T-helper 17 cell (primary cell): ENCODE results near the gene RHBDL1. TPM values are rescaled to one million over a fixed set of nuclear protein-coding genes. Genes with fewer than 3 reads are reported as not detected.
A peak's percentile ranks its signal among the peaks of the same experiment; 100 is the strongest.

Experiments used
- ATAC-seq: fragments of 150-1000 bp; cut with Tn5 transposase; 2 replicates; pipeline ENCODE4 v1.10.0; 2021; ENCODE audit warnings: mild to moderate bottlenecking, moderate library complexity
- DNase-seq, 3 donors: peaks; one replicate each; pipeline versions ENCODE4 v3.0.0 to v3.0.0-alpha.2; 2020 to 2021
- H3K9me3 ChIP-seq: one replicate; pipeline ENCODE4 v1.7.0; 2013; ENCODE audit warnings: low read length, mild to moderate bottlenecking; ENCODE audit not compliant: control insufficient read depth, poor library complexity, severe bottlenecking
- H3K27ac Mint-ChIP-seq: one replicate; pipeline ENCODE4 v1.8.0; 2022; ENCODE audit warnings: mild to moderate bottlenecking, moderate library complexity, mixed read lengths
- H3K27me3 Mint-ChIP-seq: one replicate; pipeline ENCODE4 v1.8.0; 2022; ENCODE audit warnings: mixed read lengths
- H3K36me3 Mint-ChIP-seq: one replicate; pipeline ENCODE4 v1.8.0; 2022; ENCODE audit warnings: low read depth, mixed read lengths
- H3K4me1 Mint-ChIP-seq: one replicate; pipeline ENCODE4 v1.8.0; 2022; ENCODE audit warnings: mild to moderate bottlenecking, mixed read lengths
- H3K4me3 Mint-ChIP-seq: one replicate; pipeline ENCODE4 v1.8.0; 2022; ENCODE audit warnings: mild to moderate bottlenecking, moderate library complexity, mixed read lengths
- total RNA-seq, 4 donors: library from RNA in 2 of 4; stranded (reverse) in 2 of 4; gene quantifications; one replicate each; pipeline ENCODE4 v1.2.3 and lab custom pipeline; 2022 to 2026

RHBDL1 gene
- total RNA-seq, 2 donors from 2014 or later: 5.7 to 5.9 TPM

- Mint-ChIP-seq H3K36me3 (no peaks in the 10 kb centered on the region), H3K27ac (no peak overlapping the region), H3K4me3 (peak overlapping the region; percentile 85), H3K27me3 (no peaks in the 10 kb centered on the region), H3K4me1 (peaks cover 22% of the 10 kb centered on the region)
- DNase-seq (no peak), ATAC-seq (no peak)
- H3K9me3 ChIP-seq: no peaks in the 10 kb centered on the region
Observed at GRCh38 chr16:694863-695354, 19.4 kb downstream of the RHBDL1 start.

GRCh38 chr16:695355-696089, 20.1 kb downstream of the RHBDL1 start:
- ATAC-seq (peak; percentile 79), DNase-seq (peak; percentile 59 to 70 (median 65))
- no peaks in the 10 kb centered on the region for H3K9me3 ChIP-seq
- no peaks in the 10 kb centered on the region for H3K36me3 Mint-ChIP-seq
- H3K4me3 Mint-ChIP-seq: peak overlapping the region; percentile 85
- peaks cover 19% of the 10 kb centered on the region for H3K4me1 Mint-ChIP-seq
- peak overlapping the region; percentile 47 for H3K27ac Mint-ChIP-seq
- H3K27me3 Mint-ChIP-seq: no peaks in the 10 kb centered on the region

- Mint-ChIP-seq H3K27ac (peak overlapping the region; percentile 21), H3K4me3 (peak overlapping the region; percentile 69), H3K27me3 (peaks cover 12% of the 10 kb centered on the region), H3K4me1 (peaks cover 18% of the 10 kb centered on the region), H3K36me3 (no peaks in the 10 kb centered on the region)
- H3K9me3 ChIP-seq: no peaks in the 10 kb centered on the region
- DNase-seq (no peak), ATAC-seq (no peak)
Observed at GRCh38 chr16:698911-699671, 23.6 kb downstream of the RHBDL1 start.

GRCh38 chr16:700684-701584, 25.5 kb downstream of the RHBDL1 start:
- ATAC-seq (peak; percentile 71), DNase-seq (peak; percentile 40 to 58 (median 56))
- no peaks in the 10 kb centered on the region for H3K9me3 ChIP-seq
- peaks cover 14% of the 10 kb centered on the region for H3K4me1 Mint-ChIP-seq
- H3K36me3 Mint-ChIP-seq: no peaks in the 10 kb centered on the region
- peak overlapping the region; percentile 43 for H3K4me3 Mint-ChIP-seq
- H3K27ac Mint-ChIP-seq: no peak overlapping the region
- H3K27me3 Mint-ChIP-seq: peaks cover 18% of the 10 kb centered on the region

- H3K9me3 ChIP-seq: no peaks in the 10 kb centered on the region
- Mint-ChIP-seq H3K27ac (no peak overlapping the region), H3K36me3 (no peaks in the 10 kb centered on the region), H3K27me3 (peaks cover 29% of the 10 kb centered on the region), H3K4me3 (peak overlapping the region; percentile 72), H3K4me1 (peaks cover 12% of the 10 kb centered on the region)
- no peak for ATAC-seq
- no peak for DNase-seq
Observed at GRCh38 chr16:702341-702740, 26.9 kb downstream of the RHBDL1 start.

- Mint-ChIP-seq H3K36me3 (peaks cover 2% of the 10 kb centered on the region), H3K27ac (no peak overlapping the region), H3K4me1 (peaks cover 12% of the 10 kb centered on the region), H3K27me3 (peaks cover 38% of the 10 kb centered on the region), H3K4me3 (no peak overlapping the region)
- DNase-seq (no peak), ATAC-seq (no peak)
- H3K9me3 ChIP-seq: no peaks in the 10 kb centered on the region
Observed at GRCh38 chr16:703406-703805, 27.9 kb downstream of the RHBDL1 start.

GRCh38 chr16:704047-704446, 28.6 kb downstream of the RHBDL1 start:
- H3K36me3 Mint-ChIP-seq: peaks cover 2% of the 10 kb centered on the region
- peaks cover 12% of the 10 kb centered on the region for H3K4me1 Mint-ChIP-seq
- ATAC-seq (no peak), DNase-seq (no peak)
- H3K4me3 Mint-ChIP-seq: peak overlapping the region; percentile 28
- H3K27me3 Mint-ChIP-seq: peaks cover 42% of the 10 kb centered on the region
- no peak overlapping the region for H3K27ac Mint-ChIP-seq
- no peaks in the 10 kb centered on the region for H3K9me3 ChIP-seq

- H3K36me3 Mint-ChIP-seq: peaks cover 2% of the 10 kb centered on the region
- peak overlapping the region; percentile 28 for H3K4me3 Mint-ChIP-seq
- peaks cover 9% of the 10 kb centered on the region for H3K4me1 Mint-ChIP-seq
- DNase-seq: no peak
- H3K27ac Mint-ChIP-seq: no peak overlapping the region
- H3K27me3 Mint-ChIP-seq: peaks cover 42% of the 10 kb centered on the region
- H3K9me3 ChIP-seq: no peaks in the 10 kb centered on the region
- ATAC-seq: no peak
Observed at GRCh38 chr16:704552-705380, 29.3 kb downstream of the RHBDL1 start.

GRCh38 chr16:705431-706188, 30.1 kb downstream of the RHBDL1 start, which contains the start of gene FBXL16:
Gene FBXL16, minus strand, starts transcription at chr16:705801. Its CDS starts 8,396 bp downstream, at chr16:697405.
- H3K9me3 ChIP-seq: no peaks in the 10 kb centered on the region
- ATAC-seq (peak; percentile 25), DNase-seq (no peak)
- Mint-ChIP-seq H3K27me3 (peaks cover 48% of the 10 kb centered on the region), H3K27ac (no peak within 1 kb of the TSS), H3K4me3 (peak within 1 kb of the TSS; percentile 41), H3K36me3 (peaks cover 2% of the 10 kb centered on the region), H3K4me1 (peaks cover 9% of the 10 kb centered on the region)

GRCh38 chr16:706189-707061, 31.0 kb downstream of the RHBDL1 start:
- Mint-ChIP-seq H3K36me3 (peaks cover 2% of the 10 kb centered on the region), H3K4me3 (peak overlapping the region; percentile 41), H3K27me3 (peaks cover 48% of the 10 kb centered on the region), H3K27ac (no peak overlapping the region), H3K4me1 (peaks cover 9% of the 10 kb centered on the region)
- H3K9me3 ChIP-seq: no peaks in the 10 kb centered on the region
- ATAC-seq (peak; percentile 30), DNase-seq (no peak)

GRCh38 chr16:707062-707538, 31.6 kb downstream of the RHBDL1 start:
- H3K9me3 ChIP-seq: no peaks in the 10 kb centered on the region
- Mint-ChIP-seq H3K27me3 (peaks cover 47% of the 10 kb centered on the region), H3K4me1 (peaks cover 9% of the 10 kb centered on the region), H3K27ac (no peak overlapping the region), H3K36me3 (peaks cover 2% of the 10 kb centered on the region), H3K4me3 (no peak overlapping the region)
- no peak for ATAC-seq
- DNase-seq: no peak
